Large intestine (tissue), 3 donors: ENCODE results near the gene TAS1R2. TPM values are rescaled to one million over a fixed set of nuclear protein-coding genes. Genes with fewer than 3 reads are reported as not detected.

Experiments
- DNase-seq, 2 donors: peaks; one replicate each; pipeline versions ENCODE4 v3.0.0 to v3.0.0-alpha.2; 2013
- H3K27ac ChIP-seq: one replicate; pipeline ENCODE4 v1.5.1; 2013; ENCODE audit warnings: low read length
- H3K27me3 ChIP-seq: 2 replicates; pipeline ENCODE4 v1.6.1; 2013; ENCODE audit warnings: low read length; ENCODE audit not compliant: control insufficient read depth, insufficient read depth
- H3K36me3 ChIP-seq: 2 replicates; pipeline ENCODE4 v1.6.1; 2013; ENCODE audit warnings: low read length; ENCODE audit not compliant: control insufficient read depth, insufficient read depth
- H3K4me1 ChIP-seq: one replicate; pipeline ENCODE4 v1.6.1; 2013; ENCODE audit warnings: low read length; ENCODE audit not compliant: control insufficient read depth, insufficient read depth
- H3K4me3 ChIP-seq: one replicate; pipeline ENCODE4 v1.5.1; 2013; ENCODE audit warnings: low read length
- H3K9me3 ChIP-seq: one replicate; pipeline ENCODE4 v1.6.1; 2013; ENCODE audit warnings: mild to moderate bottlenecking, low read depth, low read length, moderate library complexity; ENCODE audit not compliant: control insufficient read depth
- WGBS: methylation state at CpG from one replicate; pipeline ENCODE4 v1.1.5; 2013; ENCODE audit warnings: low lambda C conversion rate; ENCODE audit not compliant: insufficient coverage; 5-methylcytosine and 5-hydroxymethylcytosine counted together
- polyA plus RNA-seq: library from polyadenylated mRNA; unstranded; fragments of 120-200 nt; gene quantifications from one replicate; pipeline ENCODE4 v1.2.1, GENCODE V29; 2013

The TAS1R2 gene
- polyA plus RNA-seq, 1 donor = not detected

- 50% methylated on average over 1 of the region's 7 CpGs for WGBS
- no peak for DNase-seq
These were observed 47.0 kb downstream of the TAS1R2 start for GRCh38 chr1:18812453-18812939.

GRCh38 chr1:18811733-18812452 is 47.6 kb downstream of the TAS1R2 start:
- no peaks in the 10 kb centered on the region for H3K4me1 ChIP-seq
- no peak overlapping the region for H3K4me3 ChIP-seq
- DNase-seq = no peak
- H3K27ac ChIP-seq = no peak overlapping the region
- WGBS = 70% methylated on average over 4 of the region's 7 CpGs
- no peaks in the 10 kb centered on the region for H3K36me3 ChIP-seq
- no peaks in the 10 kb centered on the region for H3K9me3 ChIP-seq
- H3K27me3 ChIP-seq = peaks cover 13% of the 10 kb centered on the region

More at GRCh38 chr1:18812453-18812939, 47.0 kb downstream of the TAS1R2 start:
- H3K9me3 ChIP-seq = no peaks in the 10 kb centered on the region
- no peaks in the 10 kb centered on the region for H3K4me1 ChIP-seq
- no peak overlapping the region for H3K27ac ChIP-seq
- H3K36me3 ChIP-seq = no peaks in the 10 kb centered on the region
- H3K4me3 ChIP-seq = no peak overlapping the region
- peaks cover 18% of the 10 kb centered on the region for H3K27me3 ChIP-seq

- no CpG with 5 or more reads among the region's 16 CpGs for WGBS
- Histone ChIP-seq H3K27me3 (peaks cover 14% of the 10 kb centered on the region), H3K4me1 (no peaks in the 10 kb centered on the region), H3K9me3 (no peaks in the 10 kb centered on the region), H3K27ac (no peak overlapping the region), H3K4me3 (no peak overlapping the region), H3K36me3 (no peaks in the 10 kb centered on the region)
- no peak for DNase-seq
These were observed 49.2 kb downstream of the TAS1R2 start for GRCh38 chr1:18809953-18810899.

GRCh38 chr1:18808550-18808949 is 50.9 kb downstream of the TAS1R2 start:
- H3K4me1 ChIP-seq = no peaks in the 10 kb centered on the region
- no peaks in the 10 kb centered on the region for H3K36me3 ChIP-seq
- H3K27ac ChIP-seq = no peak overlapping the region
- H3K4me3 ChIP-seq = no peak overlapping the region
- no CpG with 5 or more reads among the region's 8 CpGs for WGBS
- DNase-seq = no peak
- H3K27me3 ChIP-seq = peaks cover 13% of the 10 kb centered on the region
- no peaks in the 10 kb centered on the region for H3K9me3 ChIP-seq

- no peak overlapping the region for H3K27ac ChIP-seq
- H3K36me3 ChIP-seq = no peaks in the 10 kb centered on the region
- H3K27me3 ChIP-seq = peaks cover 13% of the 10 kb centered on the region
- no peak overlapping the region for H3K4me3 ChIP-seq
- H3K4me1 ChIP-seq = no peaks in the 10 kb centered on the region
- no peak for DNase-seq
- 83% methylated on average over 1 of the region's 10 CpGs for WGBS
- no peaks in the 10 kb centered on the region for H3K9me3 ChIP-seq
These were observed 52.0 kb downstream of the TAS1R2 start for GRCh38 chr1:18807334-18808063.

- no CpG with 5 or more reads among the region's 7 CpGs for WGBS
- DNase-seq = no peak
- H3K27me3 ChIP-seq = peaks cover 13% of the 10 kb centered on the region
These were observed 53.3 kb downstream of the TAS1R2 start for GRCh38 chr1:18805925-18806849.

GRCh38 chr1:18805150-18805879 is 54.1 kb downstream of the TAS1R2 start:
- peaks cover 7% of the 10 kb centered on the region for H3K27me3 ChIP-seq
- H3K4me3 ChIP-seq = no peak overlapping the region
- no peaks in the 10 kb centered on the region for H3K4me1 ChIP-seq
- no peaks in the 10 kb centered on the region for H3K36me3 ChIP-seq
- no peak overlapping the region for H3K27ac ChIP-seq
- DNase-seq = no peak
- WGBS = no CpG with 5 or more reads among the region's 15 CpGs
- H3K9me3 ChIP-seq = no peaks in the 10 kb centered on the region

More at GRCh38 chr1:18805925-18806849, 53.3 kb downstream of the TAS1R2 start:
- H3K4me3 ChIP-seq = no peak overlapping the region
- H3K36me3 ChIP-seq = no peaks in the 10 kb centered on the region
- H3K9me3 ChIP-seq = no peaks in the 10 kb centered on the region
- H3K4me1 ChIP-seq = no peaks in the 10 kb centered on the region
- H3K27ac ChIP-seq = no peak overlapping the region

GRCh38 chr1:18803851-18804250 is 55.6 kb downstream of the TAS1R2 start:
- H3K9me3 ChIP-seq = no peaks in the 10 kb centered on the region
- H3K27ac ChIP-seq = no peak overlapping the region
- H3K36me3 ChIP-seq = no peaks in the 10 kb centered on the region
- WGBS = no CpG with 5 or more reads among the region's 10 CpGs
- H3K4me1 ChIP-seq = no peaks in the 10 kb centered on the region
- no peak overlapping the region for H3K4me3 ChIP-seq
- no peak for DNase-seq
- H3K27me3 ChIP-seq = peaks cover 3% of the 10 kb centered on the region

GRCh38 chr1:18803151-18803791 is 56.2 kb downstream of the TAS1R2 start:
- Histone ChIP-seq H3K27ac (no peak overlapping the region), H3K4me3 (no peak overlapping the region), H3K36me3 (no peaks in the 10 kb centered on the region), H3K27me3 (peaks cover 3% of the 10 kb centered on the region), H3K9me3 (no peaks in the 10 kb centered on the region), H3K4me1 (no peaks in the 10 kb centered on the region)
- DNase-seq = no peak
- no CpG with 5 or more reads among the region's 13 CpGs for WGBS
